ENCODE results near the gene SYT12.

SYT12 gene

DNA sequence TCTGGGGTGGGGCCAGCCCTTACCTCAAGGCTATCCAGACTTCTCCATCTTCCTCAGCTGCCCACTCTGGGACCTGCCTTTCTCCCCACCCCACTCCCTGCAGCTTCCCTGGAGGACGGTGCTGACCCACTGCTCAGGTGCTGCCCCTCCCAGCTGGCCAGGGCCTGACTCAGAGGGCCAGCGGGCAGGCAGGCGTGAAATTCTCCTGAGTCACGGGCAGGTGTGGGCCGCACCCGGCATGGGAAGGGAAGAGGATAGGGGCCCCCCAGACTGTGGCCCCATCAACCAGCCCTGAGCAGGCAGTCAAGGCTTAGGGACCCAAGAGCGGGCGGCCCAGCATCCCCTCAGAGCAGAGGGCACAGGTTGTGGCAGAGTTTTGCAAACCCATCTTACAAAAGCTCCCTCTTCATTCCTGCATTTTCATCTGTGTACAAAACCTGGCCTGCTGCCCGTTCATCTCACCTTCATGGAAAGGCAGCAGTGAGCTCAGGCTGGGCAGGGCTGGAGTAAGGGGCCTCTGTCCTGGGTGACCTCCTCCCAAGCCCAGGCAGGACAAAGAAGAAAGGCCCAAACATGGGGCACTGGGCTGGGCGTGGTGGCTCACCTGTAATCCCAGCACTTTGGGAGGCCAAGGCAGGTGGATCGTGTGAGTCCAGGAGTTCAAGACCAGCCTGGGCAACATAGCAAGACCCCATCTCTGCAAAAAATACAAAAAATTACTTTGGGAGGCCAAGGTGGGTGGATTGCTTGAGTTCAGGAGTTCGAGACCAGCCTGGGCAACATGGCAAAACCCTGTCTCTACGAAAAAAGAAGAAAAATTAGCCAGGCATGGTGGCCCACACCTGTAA is 39.8 kb downstream of the SYT12 start:
- no peak overlapping the region for H3K4me3 ChIP-seq (replicated peaks; ENCODE audit: low read depth, low read length)
- DNase-seq (ENCODE audit: low read depth), result no peak
- TF ChIP-seq, protein P1, sequence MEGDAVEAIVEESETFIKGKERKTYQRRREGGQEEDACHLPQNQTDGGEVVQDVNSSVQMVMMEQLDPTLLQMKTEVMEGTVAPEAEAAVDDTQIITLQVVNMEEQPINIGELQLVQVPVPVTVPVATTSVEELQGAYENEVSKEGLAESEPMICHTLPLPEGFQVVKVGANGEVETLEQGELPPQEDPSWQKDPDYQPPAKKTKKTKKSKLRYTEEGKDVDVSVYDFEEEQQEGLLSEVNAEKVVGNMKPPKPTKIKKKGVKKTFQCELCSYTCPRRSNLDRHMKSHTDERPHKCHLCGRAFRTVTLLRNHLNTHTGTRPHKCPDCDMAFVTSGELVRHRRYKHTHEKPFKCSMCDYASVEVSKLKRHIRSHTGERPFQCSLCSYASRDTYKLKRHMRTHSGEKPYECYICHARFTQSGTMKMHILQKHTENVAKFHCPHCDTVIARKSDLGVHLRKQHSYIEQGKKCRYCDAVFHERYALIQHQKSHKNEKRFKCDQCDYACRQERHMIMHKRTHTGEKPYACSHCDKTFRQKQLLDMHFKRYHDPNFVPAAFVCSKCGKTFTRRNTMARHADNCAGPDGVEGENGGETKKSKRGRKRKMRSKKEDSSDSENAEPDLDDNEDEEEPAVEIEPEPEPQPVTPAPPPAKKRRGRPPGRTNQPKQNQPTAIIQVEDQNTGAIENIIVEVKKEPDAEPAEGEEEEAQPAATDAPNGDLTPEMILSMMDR (IDR thresholded peaks at IDR 0.05; ENCODE audit: low read length, missing control alignments), result no peak

- TF ChIP-seq, protein P1 (IDR thresholded peaks at IDR 0.05; ENCODE audit: low read length, missing control alignments), result no peak
- no peak overlapping the region for H3K4me3 ChIP-seq (replicated peaks; ENCODE audit: low read depth, low read length)
- no peak for DNase-seq (ENCODE audit: low read depth)
These were observed 43.4 kb downstream of the SYT12 start for GRCh38 chr11:67066333-67066709.

- peak; percentile 72 for DNase-seq (ENCODE audit: low read depth)
- TF ChIP-seq, protein P1 (IDR thresholded peaks at IDR 0.05; ENCODE audit: low read length, missing control alignments), result peak; percentile 89
- peak overlapping the region; percentile 31 for H3K4me3 ChIP-seq (replicated peaks; ENCODE audit: low read depth, low read length)
These were observed 48.7 kb downstream of the SYT12 start for GRCh38 chr11:67071420-67072284.

DNA sequence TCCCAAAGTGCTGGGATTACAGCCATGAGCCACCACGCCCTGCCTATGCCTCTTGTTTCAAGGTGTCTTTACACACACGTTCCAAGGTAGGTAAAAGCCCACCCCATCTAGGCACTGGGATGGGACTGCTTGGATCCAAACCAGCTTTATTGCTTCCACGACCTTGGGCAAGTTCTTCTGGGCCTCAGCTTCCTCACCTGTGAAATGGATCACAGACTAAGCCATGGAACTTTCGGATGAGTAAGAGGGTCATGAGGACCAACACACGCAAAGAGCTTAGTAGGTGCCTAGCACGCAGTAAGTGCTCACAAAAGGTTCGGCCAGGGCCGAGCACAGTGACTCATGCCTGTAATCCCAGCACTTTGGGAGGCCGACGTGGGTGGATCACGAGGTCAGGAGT is 49.4 kb downstream of the SYT12 start:
- no peak for DNase-seq (ENCODE audit: low read depth)
- TF ChIP-seq, protein P1 (IDR thresholded peaks at IDR 0.05; ENCODE audit: low read length, missing control alignments), result no peak
- no peak overlapping the region for H3K4me3 ChIP-seq (replicated peaks; ENCODE audit: low read depth, low read length)

DNA sequence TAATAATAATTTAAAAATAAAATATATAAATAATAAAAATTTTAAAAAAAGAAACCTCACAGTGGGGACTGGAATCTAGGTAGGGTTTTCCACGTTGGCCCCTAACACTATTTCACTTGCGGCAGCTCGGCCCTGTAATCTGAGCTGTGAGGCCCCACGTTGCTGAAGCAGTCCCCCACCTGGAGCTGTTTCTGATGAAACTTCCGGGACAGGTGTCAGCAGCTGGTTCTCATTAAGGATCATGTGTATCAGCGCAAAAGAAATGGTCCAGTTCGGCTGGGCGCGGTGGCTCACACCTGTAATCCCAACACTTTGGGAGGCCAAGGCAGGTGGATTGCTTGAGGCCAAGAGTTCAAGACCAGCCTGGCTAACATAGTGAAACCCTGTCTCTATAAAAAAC is 51.0 kb downstream of the SYT12 start:
- TF ChIP-seq, protein P1 (IDR thresholded peaks at IDR 0.05; ENCODE audit: low read length, missing control alignments), result no peak
- no peak for DNase-seq (ENCODE audit: low read depth)
- H3K4me3 ChIP-seq (replicated peaks; ENCODE audit: low read depth, low read length), result no peak overlapping the region

- no peak for DNase-seq (ENCODE audit: low read depth)
- no peak overlapping the region for H3K4me3 ChIP-seq (replicated peaks; ENCODE audit: low read depth, low read length)
- TF ChIP-seq, protein P1 (IDR thresholded peaks at IDR 0.05; ENCODE audit: low read length, missing control alignments), result no peak
These were observed 53.3 kb downstream of the SYT12 start for GRCh38 chr11:67076202-67076601.

Measured in fibroblast of pulmonary artery (primary cell).